Peyer's patch (tissue), 4 donors: ENCODE data around the gene GSTCD. TPM values are rescaled to one million over a fixed set of nuclear protein-coding genes. Genes with fewer than 3 reads are reported as not detected.
"Not testable (repeated sequence)": the region's sequence is repeated elsewhere in the genome, so short reads cannot be mapped to it uniquely, and the experiment has no call there.

Experiments used
- DNase-seq, 3 donors: peaks; one replicate each; pipeline ENCODE4 v3.0.0-alpha.2; 2017 to 2019
- H3K27ac ChIP-seq, 4 donors: fragments of 200-600 bp; sonication (generic); one replicate each; pipeline ENCODE4 v1.5.1; 2016 to 2019
- H3K27me3 ChIP-seq, 2 donors: fragments of 200-600 bp; sonication (generic); one replicate each; pipeline ENCODE4 v1.5.1; 2019
- H3K36me3 ChIP-seq, 3 donors: fragments of 200-600 bp; sonication (generic); one replicate each; pipeline ENCODE4 v1.5.1; 2016 to 2019
- H3K4me1 ChIP-seq, 4 donors: fragments of 200-600 bp; sonication (generic); one replicate each; pipeline ENCODE4 v1.5.1; 2016 to 2019
- H3K4me3 ChIP-seq, 4 donors: fragments of 200-600 bp; sonication (generic); 1 replicate in 3 of 4; 2 replicates in 1 of 4; pipeline ENCODE4 v1.5.1; 2016 to 2019; ENCODE audit warnings: mild to moderate bottlenecking in 1 of 4
- H3K9me3 ChIP-seq, 4 donors: fragments of 200-600 bp; sonication (generic); one replicate each; pipeline ENCODE4 v1.5.1; 2016 to 2019; ENCODE audit warnings: mild to moderate bottlenecking in 1 of 4
- CTCF ChIP-seq, 6 experiments: fragments of 450-650 bp in 4 of 6; fragments of 200-600 bp in 2 of 6; sonication (generic) in 1 of 6; IDR thresholded peaks; one replicate each; pipeline ENCODE4 v1.5.1; 2017 to 2019; ENCODE audit warnings: antibody characterized with exemption in 6 of 6, mild to moderate bottlenecking in 3 of 6, moderate library complexity in 1 of 6
- POLR2A ChIP-seq, 2 donors: fragments of 450-650 bp; IDR thresholded peaks; one replicate each; pipeline ENCODE4 v1.5.1; 2017; ENCODE audit warnings: antibody characterized with exemption in 2 of 2, mild to moderate bottlenecking in 2 of 2, moderate library complexity in 2 of 2
- total RNA-seq, 4 donors: library from RNA; depleted of rRNA; stranded (reverse); fragments of >200 nt; gene quantifications; one replicate each; pipeline ENCODE4 v1.1.0, GENCODE V29; 2016

The GSTCD gene
- total RNA-seq, 4 donors from 2014 or later: 6.4 to 23.1 (median 10.3) TPM

GRCh38 chr4:105753361-105753760, 44.8 kb downstream of the GSTCD start:
- no peaks in the 10 kb centered on the region for H3K9me3 ChIP-seq
- H3K36me3 ChIP-seq: no peaks in the 10 kb centered on the region
- TF ChIP-seq POLR2A (IDR thresholded peaks at IDR 0.05): no peak
- TF ChIP-seq CTCF (IDR thresholded peaks at IDR 0.05): no peak
- no peak for DNase-seq
- no peaks in the 10 kb centered on the region for H3K27me3 ChIP-seq
- H3K4me1 ChIP-seq: no peaks in the 10 kb centered on the region
- H3K27ac ChIP-seq: no peak overlapping the region
- no peak overlapping the region for H3K4me3 ChIP-seq

GRCh38 chr4:105755375-105755774, 46.8 kb downstream of the GSTCD start:
- H3K27ac ChIP-seq: no peak overlapping the region
- no peak for TF ChIP-seq POLR2A (IDR thresholded peaks at IDR 0.05)
- TF ChIP-seq CTCF (IDR thresholded peaks at IDR 0.05): no peak
- no peaks in the 10 kb centered on the region for H3K27me3 ChIP-seq
- H3K9me3 ChIP-seq: no peaks in the 10 kb centered on the region
- no peaks in the 10 kb centered on the region for H3K36me3 ChIP-seq
- no peak overlapping the region for H3K4me3 ChIP-seq
- no peak for DNase-seq
- H3K4me1 ChIP-seq: no peaks in the 10 kb centered on the region

GRCh38 chr4:105758958-105759357, 50.4 kb downstream of the GSTCD start:
- H3K4me3 ChIP-seq: no peak overlapping the region
- no peaks in the 10 kb centered on the region for H3K4me1 ChIP-seq
- no peaks in the 10 kb centered on the region for H3K27me3 ChIP-seq
- no peaks in the 10 kb centered on the region for H3K36me3 ChIP-seq
- no peaks in the 10 kb centered on the region for H3K9me3 ChIP-seq
- TF ChIP-seq CTCF (IDR thresholded peaks at IDR 0.05): no peak
- no peak for TF ChIP-seq POLR2A (IDR thresholded peaks at IDR 0.05)
- DNase-seq: no peak
- H3K27ac ChIP-seq: no peak overlapping the region

- no peak overlapping the region for H3K27ac ChIP-seq
- no peak for DNase-seq
- H3K9me3 ChIP-seq: no peaks in the 10 kb centered on the region
- no peaks in the 10 kb centered on the region for H3K27me3 ChIP-seq
- no peaks in the 10 kb centered on the region for H3K4me1 ChIP-seq
- H3K36me3 ChIP-seq: no peaks in the 10 kb centered on the region
- TF ChIP-seq CTCF (IDR thresholded peaks at IDR 0.05) (no peak), POLR2A (IDR thresholded peaks at IDR 0.05) (no peak)
- no peak overlapping the region for H3K4me3 ChIP-seq
These were observed 57.3 kb downstream of the GSTCD start for GRCh38 chr4:105765690-105766407.

GRCh38 chr4:105767579-105767978, 59.0 kb downstream of the GSTCD start:
- H3K27me3 ChIP-seq: no peaks in the 10 kb centered on the region
- TF ChIP-seq CTCF (IDR thresholded peaks at IDR 0.05) (no peak), POLR2A (IDR thresholded peaks at IDR 0.05) (no peak)
- no peaks in the 10 kb centered on the region for H3K4me1 ChIP-seq
- no peak for DNase-seq
- H3K36me3 ChIP-seq: no peaks in the 10 kb centered on the region
- H3K4me3 ChIP-seq: no peak overlapping the region
- H3K9me3 ChIP-seq: peaks cover 0 to 6% (median 0%) of the 10 kb centered on the region in 4 donors
- no peak overlapping the region for H3K27ac ChIP-seq

- H3K9me3 ChIP-seq, DNase-seq, H3K4me3 ChIP-seq, H3K27ac ChIP-seq, H3K4me1 ChIP-seq, H3K36me3 ChIP-seq, H3K27me3 ChIP-seq: not testable (repeated sequence)
These were observed 61.9 kb downstream of the GSTCD start for GRCh38 chr4:105770524-105770923.

- H3K4me3 ChIP-seq, H3K9me3 ChIP-seq, H3K4me1 ChIP-seq, H3K27me3 ChIP-seq, H3K27ac ChIP-seq, H3K36me3 ChIP-seq, DNase-seq: not testable (repeated sequence)
These were observed 63.5 kb downstream of the GSTCD start for GRCh38 chr4:105772065-105772464.

GRCh38 chr4:105775760-105776415, 67.3 kb downstream of the GSTCD start:
- not testable (repeated sequence) for H3K9me3 ChIP-seq, H3K36me3 ChIP-seq, H3K4me3 ChIP-seq, DNase-seq, H3K27me3 ChIP-seq, H3K27ac ChIP-seq, H3K4me1 ChIP-seq
